Breast epithelium (tissue), 3 donors: ENCODE measurements around the gene ZNF407.

ENCODE experiments used
- CTCF ChIP-seq, 3 donors: fragments of 450-650 bp; IDR thresholded peaks; one replicate each; pipeline ENCODE4 v1.5.1; 2016 to 2017; ENCODE audit warnings: antibody characterized with exemption in 3 of 3, mild to moderate bottlenecking in 3 of 3, moderate library complexity in 3 of 3
- POLR2A ChIP-seq: fragments of 450-650 bp; IDR thresholded peaks from one replicate; pipeline ENCODE4 v1.6.1; 2016; ENCODE audit warnings: antibody characterized with exemption, mild to moderate bottlenecking, moderate library complexity

- no peak for TF ChIP-seq POLR2A
- no peak for TF ChIP-seq CTCF (IDR thresholded peaks at IDR 0.05)
Measured at GRCh38 chr18:74622072-74622471, 24.4 kb downstream of the ZNF407 start.
